ENCODE measurements around the gene VPS8.

- TF ChIP-seq CTCF (IDR thresholded peaks at IDR 0.05), result no peak
- TF ChIP-seq POLR2A (IDR thresholded peaks at IDR 0.05), result no peak
These were observed 96.9 kb downstream of the VPS8 start for GRCh38 chr3:184908859-184909258.

Data from esophagus squamous epithelium (tissue), 4 donors.